ENCODE results near the gene ZNF134. TPM values are rescaled to one million over a fixed set of nuclear protein-coding genes. Genes with fewer than 3 reads are reported as not detected.

Gene ZNF134
- total and polyA plus RNA-seq, 9 of the 15 experiments (the other 6 are each of a cell fraction or from before 2014, with no cell fraction given): 1.3 to 10.0 (median 5.7) TPM

- TF ChIP-seq BHLHE40 (IDR thresholded peaks at IDR 0.05; ENCODE audit: low read length) (no peak), ZNF785 (CRISPR knock-in tag; IDR thresholded peaks at IDR 0.05) (no peak), DNMT1 (IDR thresholded peaks at IDR 0.05) (no peak), FOXK2 (conservative IDR thresholded peaks at IDR 0.05 in 1 of 2, IDR thresholded peaks at IDR 0.05 in 1 of 2; ENCODE audit: low read depth in 2 of 2) (0 out of 4 replicates have a peak, but pooled peaks have one; percentile 14 to 25), TCF7 (IDR thresholded peaks at IDR 0.05; ENCODE audit: borderline replicate concordance) (no peak), XRCC3 (IDR thresholded peaks at IDR 0.05) (no peak), SLC30A9 (CRISPR knock-in tag; IDR thresholded peaks at IDR 0.05) (no peak), ZNF184 (CRISPR knock-in tag; IDR thresholded peaks at IDR 0.05) (no peak), SMAD2 (IDR thresholded peaks at IDR 0.05; ENCODE audit: low read depth, low read length) (no peak), E2F3 (CRISPR knock-in tag; IDR thresholded peaks at IDR 0.05) (no peak; the same call in 1 of the 2 replicates), ATF7 (IDR thresholded peaks at IDR 0.05) (peak; percentile 58; the same call in 1 of the 2 replicates), ZNF830 (CRISPR knock-in tag; IDR thresholded peaks at IDR 0.05) (no peak), ZNF232 (CRISPR knock-in tag; IDR thresholded peaks at IDR 0.05) (no peak), TFAM (CRISPR knock-in tag; conservative IDR thresholded peaks at IDR 0.05) (no peak), IRF1 (CRISPR knock-in tag; IDR thresholded peaks at IDR 0.05; ENCODE audit: borderline replicate concordance) (no peak), ZNF431 (CRISPR knock-in tag; IDR thresholded peaks at IDR 0.05) (no peak), GATA2 (CRISPR knock-in tag; IDR thresholded peaks at IDR 0.05) (no peak), NCOA2 (IDR thresholded peaks at IDR 0.05; ENCODE audit: partially characterized antibody in 2 of 2) (no peak), ZNF766 (CRISPR knock-in tag; conservative IDR thresholded peaks at IDR 0.05) (no peak), ZNF699 (CRISPR knock-in tag; IDR thresholded peaks at IDR 0.05; ENCODE audit: insufficient replicate concordance) (no peak), HNRNPL (IDR thresholded peaks at IDR 0.05; ENCODE audit: low read depth, low read length) (no peak), SMAD1 (IDR thresholded peaks at IDR 0.05; ENCODE audit: low read depth, low read length, partially characterized antibody) (peak; percentile 97), PHTF2 (CRISPR knock-in tag; IDR thresholded peaks at IDR 0.05) (no peak), PKNOX1 (IDR thresholded peaks at IDR 0.05) (peak; percentile 65)
- TF ChIP-seq, protein P1, sequence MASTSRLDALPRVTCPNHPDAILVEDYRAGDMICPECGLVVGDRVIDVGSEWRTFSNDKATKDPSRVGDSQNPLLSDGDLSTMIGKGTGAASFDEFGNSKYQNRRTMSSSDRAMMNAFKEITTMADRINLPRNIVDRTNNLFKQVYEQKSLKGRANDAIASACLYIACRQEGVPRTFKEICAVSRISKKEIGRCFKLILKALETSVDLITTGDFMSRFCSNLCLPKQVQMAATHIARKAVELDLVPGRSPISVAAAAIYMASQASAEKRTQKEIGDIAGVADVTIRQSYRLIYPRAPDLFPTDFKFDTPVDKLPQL (IDR thresholded peaks at IDR 0.05; ENCODE audit: extremely low read depth, insufficient read length): no peak
- TF ChIP-seq, protein P2, sequence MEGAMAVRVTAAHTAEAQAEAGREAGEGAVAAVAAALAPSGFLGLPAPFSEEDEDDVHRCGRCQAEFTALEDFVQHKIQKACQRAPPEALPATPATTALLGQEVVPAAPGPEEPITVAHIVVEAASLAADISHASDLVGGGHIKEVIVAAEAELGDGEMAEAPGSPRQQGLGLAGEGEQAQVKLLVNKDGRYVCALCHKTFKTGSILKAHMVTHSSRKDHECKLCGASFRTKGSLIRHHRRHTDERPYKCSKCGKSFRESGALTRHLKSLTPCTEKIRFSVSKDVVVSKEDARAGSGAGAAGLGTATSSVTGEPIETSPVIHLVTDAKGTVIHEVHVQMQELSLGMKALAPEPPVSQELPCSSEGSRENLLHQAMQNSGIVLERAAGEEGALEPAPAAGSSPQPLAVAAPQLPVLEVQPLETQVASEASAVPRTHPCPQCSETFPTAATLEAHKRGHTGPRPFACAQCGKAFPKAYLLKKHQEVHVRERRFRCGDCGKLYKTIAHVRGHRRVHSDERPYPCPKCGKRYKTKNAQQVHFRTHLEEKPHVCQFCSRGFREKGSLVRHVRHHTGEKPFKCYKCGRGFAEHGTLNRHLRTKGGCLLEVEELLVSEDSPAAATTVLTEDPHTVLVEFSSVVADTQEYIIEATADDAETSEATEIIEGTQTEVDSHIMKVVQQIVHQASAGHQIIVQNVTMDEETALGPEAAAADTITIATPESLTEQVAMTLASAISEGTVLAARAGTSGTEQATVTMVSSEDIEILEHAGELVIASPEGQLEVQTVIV (CRISPR knock-in tag; IDR thresholded peaks at IDR 0.05; ENCODE audit: borderline replicate concordance): no peak
Observed at GRCh38 chr19:57599761-57600383, 14.2 kb upstream of the ZNF134 start, which contains the start of gene ZNF530 (continued).
